ENCODE data around the gene LY6G6F. TPM values are rescaled to one million over a fixed set of nuclear protein-coding genes. Genes with fewer than 3 reads are reported as not detected.

Gene LY6G6F
- total and polyA plus RNA-seq, 2 of the 13 experiments (the other 11 are each of a cell fraction or from before 2014, with no cell fraction given) = not detected

GRCh38 chr6:31662124-31662723, 44.4 kb upstream of the LY6G6F start (continued):
- TF ChIP-seq ZSCAN21 (CRISPR knock-in tag; IDR thresholded peaks at IDR 0.05; ENCODE audit: borderline replicate concordance) (no peak), NRL (CRISPR knock-in tag; IDR thresholded peaks at IDR 0.05; ENCODE audit: borderline replicate concordance) (peak; percentile 71; the same call in 1 of the 2 replicates), ZNF292 (CRISPR knock-in tag; IDR thresholded peaks at IDR 0.05; ENCODE audit: borderline replicate concordance, low read depth) (no peak), PAF1 (CRISPR knock-in tag; IDR thresholded peaks at IDR 0.05) (peak; percentile 13; the same call in 1 of the 2 replicates), RBFOX2 (IDR thresholded peaks at IDR 0.05; ENCODE audit: low read depth, low read length) (peak; percentile 54; the same call in 1 of the 2 replicates), IRF9 (CRISPR knock-in tag; IDR thresholded peaks at IDR 0.05; ENCODE audit: borderline replicate concordance) (no peak), AGO1 (IDR thresholded peaks at IDR 0.05; ENCODE audit: low read depth, low read length, poor library complexity, severe bottlenecking) (peak; percentile 92), ZNF230 (CRISPR knock-in tag; IDR thresholded peaks at IDR 0.05) (no peak), THRA (CRISPR knock-in tag; IDR thresholded peaks at IDR 0.05; ENCODE audit: borderline replicate concordance) (no peak), ZNF263 (CRISPR knock-in tag; IDR thresholded peaks at IDR 0.05) (0 out of 2 replicates have a peak, but pooled peaks have one; percentile 18), ETV5 (CRISPR knock-in tag; IDR thresholded peaks at IDR 0.05; ENCODE audit: borderline replicate concordance) (no peak), MBD4 (IDR thresholded peaks at IDR 0.05; ENCODE audit: borderline replicate concordance, low read length) (no peak), POLR2A (IDR thresholded peaks at IDR 0.05; ENCODE audit: insufficient read depth in 1 of 2, low read depth in 2 of 2, low read length in 2 of 2) (0 out of 4 replicates have a peak, but pooled peaks of 1 of the 2 experiments have one; percentile 0), ZNF724P (CRISPR knock-in tag; IDR thresholded peaks at IDR 0.05; ENCODE audit: borderline replicate concordance) (no peak), ZNF354B (CRISPR knock-in tag; IDR thresholded peaks at IDR 0.05) (0 out of 2 replicates have a peak, but pooled peaks have one; percentile 56), SMYD3 (CRISPR knock-in tag; IDR thresholded peaks at IDR 0.05) (0 out of 2 replicates have a peak, but pooled peaks have one; percentile 19), NFIB (CRISPR knock-in tag; IDR thresholded peaks at IDR 0.05; ENCODE audit: borderline replicate concordance) (no peak), SIX1 (CRISPR knock-in tag; IDR thresholded peaks at IDR 0.05; ENCODE audit: borderline replicate concordance) (no peak), HES4 (CRISPR knock-in tag; IDR thresholded peaks at IDR 0.05; ENCODE audit: borderline replicate concordance) (0 out of 2 replicates have a peak, but pooled peaks have one; percentile 1), ZNF574 (CRISPR knock-in tag; IDR thresholded peaks at IDR 0.05) (peak; percentile 26; the same call in 1 of the 2 replicates)
